DND-41 (cell line): ENCODE measurements around the gene ST14.

ENCODE experiments used
- ATAC-seq: fragments of 200-7000 bp; cut with Tn5 transposase; 3 replicates; pipeline ENCODE4 v1.9.1; 2021; ENCODE audit warnings: low read depth; ENCODE audit not compliant: insufficient read depth
- DNase-seq: peaks from one replicate; pipeline ENCODE4 v3.0.0-alpha.2; 2020
- H2AFZ ChIP-seq: 2 replicates; pipeline ENCODE4 v1.6.0; 2012; ENCODE audit warnings: low read depth, low read length
- H3K27ac ChIP-seq: 2 replicates; pipeline ENCODE4 v1.5.1; 2012; ENCODE audit warnings: low read length, inconsistent platforms
- H3K27me3 ChIP-seq: fragments of 200-600 bp; sonication (generic); 2 replicates; pipeline ENCODE4 v1.6.0; 2012; ENCODE audit warnings: low read length, mild to moderate bottlenecking, inconsistent platforms; ENCODE audit not compliant: insufficient read depth, poor library complexity
- H3K36me3 ChIP-seq: 2 replicates; pipeline ENCODE4 v1.5.1; 2012; ENCODE audit warnings: low read length, inconsistent platforms; ENCODE audit not compliant: insufficient read depth
- H3K4me1 ChIP-seq: 2 replicates; pipeline ENCODE4 v1.5.1; 2012; ENCODE audit warnings: mild to moderate bottlenecking, low read length; ENCODE audit not compliant: insufficient read depth
- H3K4me2 ChIP-seq: 2 replicates; pipeline ENCODE4 v1.6.0; 2012; ENCODE audit warnings: mild to moderate bottlenecking, moderate library complexity, low read length, inconsistent platforms; ENCODE audit not compliant: insufficient read depth
- H3K4me3 ChIP-seq, 2 experiments: fragments of 200-600 bp in 1 of 2; shearing (Covaris generic) in 1 of 2; 2 replicates each; pipeline ENCODE4 v1.5.1; 2012 to 2016; ENCODE audit warnings: inconsistent platforms in 2 of 2, low read length in 2 of 2, mild to moderate bottlenecking in 2 of 2, low read depth in 1 of 2, moderate library complexity in 1 of 2
- H3K79me2 ChIP-seq: 2 replicates; pipeline ENCODE4 v1.6.0; 2012; ENCODE audit warnings: low read length, inconsistent platforms; ENCODE audit not compliant: insufficient read depth
- H3K9ac ChIP-seq: 2 replicates; pipeline ENCODE4 v1.6.0; 2012; ENCODE audit warnings: low read depth, mild to moderate bottlenecking, inconsistent platforms, low read length, moderate library complexity
- H3K9me3 ChIP-seq: 2 replicates; pipeline ENCODE4 v1.5.1; 2012; ENCODE audit warnings: low read length, moderate library complexity, mild to moderate bottlenecking, inconsistent platforms; ENCODE audit not compliant: insufficient read depth, severe bottlenecking
- H4K20me1 ChIP-seq: 2 replicates; pipeline ENCODE4 v1.6.0; 2012; ENCODE audit warnings: low read length; ENCODE audit not compliant: insufficient read depth
- EZH2 ChIP-seq: IDR thresholded peaks from 3 replicates; pipeline ENCODE4 v1.6.1; 2012; ENCODE audit warnings: borderline replicate concordance, low read depth, mild to moderate bottlenecking, moderate library complexity, low read length, inconsistent platforms; ENCODE audit not compliant: severe bottlenecking
- TF ChIP-seq, protein P1 (sequence below): IDR thresholded peaks from 2 replicates; pipeline ENCODE4 v1.5.1; 2012; ENCODE audit warnings: borderline replicate concordance, low read length, moderate library complexity, mild to moderate bottlenecking; ENCODE audit not compliant: poor library complexity, severe bottlenecking; ENCODE audit errors: extremely low read depth

The ST14 gene

DNA sequence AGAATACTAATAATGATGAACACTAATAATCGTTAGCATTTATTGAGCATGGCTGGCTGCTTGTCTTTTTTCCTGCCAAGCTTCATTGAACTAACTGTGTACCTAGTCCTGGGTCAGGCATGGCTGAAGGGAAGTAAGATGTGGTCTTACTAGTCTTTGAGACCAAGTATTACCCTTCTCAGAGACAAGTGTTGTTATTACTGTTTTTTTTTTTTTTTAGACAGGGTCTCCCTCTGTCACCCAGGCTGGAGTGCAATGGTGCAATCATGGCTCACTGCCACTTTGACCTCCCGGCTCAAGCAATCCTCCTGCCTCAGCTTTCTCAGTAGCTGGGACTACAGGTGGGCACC is 4.6 kb downstream of the ST14 start:
- H3K79me2 ChIP-seq, result no peaks in the 10 kb centered on the region
- H3K9me3 ChIP-seq, result no peaks in the 10 kb centered on the region
- TF ChIP-seq EZH2, result no peak
- TF ChIP-seq, protein P1, sequence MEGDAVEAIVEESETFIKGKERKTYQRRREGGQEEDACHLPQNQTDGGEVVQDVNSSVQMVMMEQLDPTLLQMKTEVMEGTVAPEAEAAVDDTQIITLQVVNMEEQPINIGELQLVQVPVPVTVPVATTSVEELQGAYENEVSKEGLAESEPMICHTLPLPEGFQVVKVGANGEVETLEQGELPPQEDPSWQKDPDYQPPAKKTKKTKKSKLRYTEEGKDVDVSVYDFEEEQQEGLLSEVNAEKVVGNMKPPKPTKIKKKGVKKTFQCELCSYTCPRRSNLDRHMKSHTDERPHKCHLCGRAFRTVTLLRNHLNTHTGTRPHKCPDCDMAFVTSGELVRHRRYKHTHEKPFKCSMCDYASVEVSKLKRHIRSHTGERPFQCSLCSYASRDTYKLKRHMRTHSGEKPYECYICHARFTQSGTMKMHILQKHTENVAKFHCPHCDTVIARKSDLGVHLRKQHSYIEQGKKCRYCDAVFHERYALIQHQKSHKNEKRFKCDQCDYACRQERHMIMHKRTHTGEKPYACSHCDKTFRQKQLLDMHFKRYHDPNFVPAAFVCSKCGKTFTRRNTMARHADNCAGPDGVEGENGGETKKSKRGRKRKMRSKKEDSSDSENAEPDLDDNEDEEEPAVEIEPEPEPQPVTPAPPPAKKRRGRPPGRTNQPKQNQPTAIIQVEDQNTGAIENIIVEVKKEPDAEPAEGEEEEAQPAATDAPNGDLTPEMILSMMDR, result no peak
- no peaks in the 10 kb centered on the region for H3K4me1 ChIP-seq
- no peak overlapping the region for H3K4me2 ChIP-seq
- H2AFZ ChIP-seq, result no peak overlapping the region
- no peak overlapping the region for H3K27ac ChIP-seq
- no peaks in the 10 kb centered on the region for H3K36me3 ChIP-seq
- no peak overlapping the region for H3K4me3 ChIP-seq
- H3K27me3 ChIP-seq, result peaks cover 9% of the 10 kb centered on the region
- H4K20me1 ChIP-seq, result peaks cover 4% of the 10 kb centered on the region; the same call in 1 of the 2 replicates
- no peak for ATAC-seq
- no peak overlapping the region for H3K9ac ChIP-seq
- DNase-seq, result no peak

DNA sequence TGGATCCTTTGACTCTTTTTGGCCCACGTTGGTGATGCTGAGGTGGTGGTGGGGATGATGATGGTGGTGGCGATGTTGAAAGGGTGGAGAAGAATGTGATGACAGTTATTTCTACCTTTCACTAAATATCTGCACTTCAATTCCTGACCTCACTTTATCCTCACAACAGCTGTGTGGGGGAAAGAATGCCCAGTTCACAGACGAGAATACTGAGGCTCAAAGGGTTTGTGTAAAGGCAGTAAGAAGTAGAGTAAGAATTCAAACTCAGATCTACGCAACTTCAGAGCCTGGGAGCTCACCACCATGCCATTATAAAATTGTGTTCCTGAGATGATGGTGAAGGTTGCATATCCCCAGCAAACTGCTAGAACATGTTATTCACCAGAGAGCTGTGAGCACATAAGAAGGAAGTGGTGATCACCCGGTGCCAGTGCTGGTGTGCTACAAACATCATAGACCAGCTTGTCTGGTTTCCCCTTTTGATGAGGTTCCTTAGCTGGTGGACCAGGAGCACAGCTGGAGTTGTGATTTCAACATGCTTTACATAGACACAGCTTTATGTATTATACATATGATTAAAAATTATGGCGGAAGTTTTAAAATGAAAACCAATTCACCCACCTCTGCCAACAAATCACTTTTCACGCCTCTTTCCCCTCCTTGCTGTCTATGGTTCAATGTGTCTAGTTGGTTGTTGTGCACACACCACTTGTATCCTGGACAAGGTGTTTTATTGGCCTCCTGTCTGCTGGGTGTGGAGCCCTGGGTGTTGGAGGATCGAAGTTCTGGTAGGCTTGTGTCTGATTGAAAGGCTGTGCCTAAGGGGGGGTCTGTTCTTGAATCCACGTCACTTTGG is 6.2 kb downstream of the ST14 start:
- peaks cover 4% of the 10 kb centered on the region; the same call in 1 of the 2 replicates for H4K20me1 ChIP-seq
- H3K27ac ChIP-seq, result no peak overlapping the region
- H3K4me2 ChIP-seq, result no peak overlapping the region
- TF ChIP-seq EZH2, result no peak
- TF ChIP-seq, protein P1, result no peak
- no peaks in the 10 kb centered on the region for H3K79me2 ChIP-seq
- no peak for ATAC-seq
- no peak for DNase-seq
- H3K4me1 ChIP-seq, result no peaks in the 10 kb centered on the region
- H3K36me3 ChIP-seq, result no peaks in the 10 kb centered on the region
- no peak overlapping the region for H2AFZ ChIP-seq
- H3K9ac ChIP-seq, result no peak overlapping the region
- H3K27me3 ChIP-seq, result peaks cover 9% of the 10 kb centered on the region
- no peaks in the 10 kb centered on the region for H3K9me3 ChIP-seq
- no peak overlapping the region for H3K4me3 ChIP-seq

DNA sequence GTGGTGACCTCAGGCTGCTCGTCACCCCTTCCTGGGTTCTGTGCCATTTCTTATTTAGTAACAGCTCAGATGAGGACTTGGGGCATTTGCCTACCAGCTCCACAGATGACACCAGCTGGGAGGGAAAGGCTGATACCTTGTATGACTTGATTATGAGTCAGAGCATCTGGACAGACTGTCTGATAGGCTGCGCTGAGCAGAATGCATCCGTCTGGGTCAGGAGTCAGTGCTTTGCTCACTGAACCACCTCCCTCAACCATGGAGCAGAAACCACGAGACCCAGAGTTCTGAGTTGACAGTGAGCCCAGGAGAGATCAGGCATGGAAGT is 6.8 kb downstream of the ST14 start:
- no peak overlapping the region for H3K27ac ChIP-seq
- no peak for TF ChIP-seq EZH2
- TF ChIP-seq, protein P1, result no peak
- H3K4me3 ChIP-seq, result no peak overlapping the region
- DNase-seq (no peak), ATAC-seq (no peak)
- H3K9ac ChIP-seq, result no peak overlapping the region
- H3K27me3 ChIP-seq, result peaks cover 9% of the 10 kb centered on the region
- H3K79me2 ChIP-seq, result no peaks in the 10 kb centered on the region
- H2AFZ ChIP-seq, result no peak overlapping the region
- no peaks in the 10 kb centered on the region for H3K4me1 ChIP-seq
- no peak overlapping the region for H3K4me2 ChIP-seq
- no peaks in the 10 kb centered on the region for H3K36me3 ChIP-seq
- H3K9me3 ChIP-seq, result no peaks in the 10 kb centered on the region
- H4K20me1 ChIP-seq, result peaks cover 4% of the 10 kb centered on the region; the same call in 1 of the 2 replicates
